HUES48 (cell line): ENCODE results near the gene BICDL1.

ENCODE experiments used
- H3K27ac ChIP-seq: one replicate; pipeline ENCODE4 v1.7.0; 2013; ENCODE audit warnings: low read depth, low read length, inconsistent platforms
- H3K27me3 ChIP-seq: 2 replicates; pipeline ENCODE4 v1.6.1; 2013; ENCODE audit warnings: mild to moderate bottlenecking, low read length; ENCODE audit not compliant: control insufficient read depth, insufficient read depth
- H3K36me3 ChIP-seq: 2 replicates; pipeline ENCODE4 v1.6.1; 2013; ENCODE audit warnings: low read length; ENCODE audit not compliant: control insufficient read depth, insufficient read depth
- H3K4me1 ChIP-seq: 2 replicates; pipeline ENCODE4 v1.6.1; 2013; ENCODE audit warnings: mild to moderate bottlenecking, low read length; ENCODE audit not compliant: control insufficient read depth, insufficient read depth
- H3K4me3 ChIP-seq: 2 replicates; pipeline ENCODE4 v1.5.1; 2013; ENCODE audit warnings: mild to moderate bottlenecking, low read depth, low read length
- H3K9ac ChIP-seq: 2 replicates; pipeline ENCODE4 v1.6.1; 2013; ENCODE audit warnings: mild to moderate bottlenecking, low read depth, low read length, moderate library complexity
- H3K9me3 ChIP-seq: 2 replicates; pipeline ENCODE4 v1.6.1; 2013; ENCODE audit warnings: low read length; ENCODE audit not compliant: control insufficient read depth, insufficient read depth

BICDL1 gene

DNA sequence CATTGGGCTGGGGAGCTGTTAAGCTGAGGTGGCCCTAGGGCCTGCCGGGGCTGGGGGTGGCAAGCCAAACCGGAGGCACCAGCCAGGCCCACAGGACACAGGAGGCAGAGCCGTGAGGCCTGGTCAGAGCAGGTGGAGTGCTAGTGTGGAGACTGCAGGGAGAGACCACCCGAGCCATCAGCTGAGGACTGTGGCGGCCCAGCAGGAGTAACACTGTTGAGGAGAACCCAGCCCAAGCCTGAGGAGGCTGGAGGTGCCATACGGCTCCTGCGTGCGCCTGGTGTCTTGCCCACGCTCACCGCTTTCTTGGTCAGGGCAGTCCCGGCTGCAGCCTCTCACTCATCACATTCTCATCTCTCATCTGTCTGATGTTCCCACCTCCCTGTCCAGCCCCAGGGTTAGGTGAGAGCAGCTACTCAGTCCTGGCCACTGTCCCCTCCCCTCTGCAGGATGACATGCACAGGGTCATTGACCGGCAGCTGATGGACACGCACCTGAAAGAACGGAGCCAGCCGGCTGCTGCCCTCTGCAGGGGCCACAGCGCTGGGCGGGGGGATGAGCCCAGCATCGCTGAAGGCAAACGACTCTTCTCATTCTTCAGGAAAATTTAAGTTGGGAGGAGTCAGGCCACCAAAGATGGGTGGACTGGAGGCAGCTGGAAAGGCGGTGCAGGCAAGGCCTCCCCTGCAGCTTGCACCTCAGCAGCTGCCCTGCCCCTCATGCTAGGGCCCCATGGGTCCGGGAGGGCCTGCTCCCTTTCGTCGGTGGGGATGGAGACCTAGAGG is 103.7 kb downstream of the BICDL1 start:
- Histone ChIP-seq H3K9ac (0 out of 2 replicates have a peak overlapping the region, but pooled peaks have one; percentile 8), H3K4me1 (peaks cover 27% of the 10 kb centered on the region), H3K27ac (peak overlapping the region; percentile 76), H3K27me3 (no peaks in the 10 kb centered on the region), H3K36me3 (peaks cover 23% of the 10 kb centered on the region), H3K9me3 (no peaks in the 10 kb centered on the region), H3K4me3 (no peak overlapping the region)

DNA sequence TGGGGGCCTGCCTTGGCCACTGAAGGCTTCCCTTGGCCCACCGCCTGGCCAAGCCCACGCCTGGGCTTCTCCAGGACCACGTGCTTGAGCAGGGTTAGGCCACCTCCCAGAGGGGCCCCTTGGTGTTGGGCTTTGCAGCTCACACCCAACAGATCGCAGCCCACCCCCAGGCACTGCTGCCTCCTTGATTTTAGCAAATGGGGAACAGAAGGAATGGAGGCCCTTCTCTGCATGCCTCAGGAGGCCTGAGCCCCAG is 104.2 kb downstream of the BICDL1 start:
- no peaks in the 10 kb centered on the region for H3K27me3 ChIP-seq
- peaks cover 27% of the 10 kb centered on the region for H3K36me3 ChIP-seq
- 0 out of 2 replicates have a peak overlapping the region, but pooled peaks have one; percentile 8 for H3K9ac ChIP-seq
- H3K9me3 ChIP-seq = no peaks in the 10 kb centered on the region
- peak overlapping the region; percentile 76 for H3K27ac ChIP-seq
- no peak overlapping the region for H3K4me3 ChIP-seq
- H3K4me1 ChIP-seq = peaks cover 27% of the 10 kb centered on the region

DNA sequence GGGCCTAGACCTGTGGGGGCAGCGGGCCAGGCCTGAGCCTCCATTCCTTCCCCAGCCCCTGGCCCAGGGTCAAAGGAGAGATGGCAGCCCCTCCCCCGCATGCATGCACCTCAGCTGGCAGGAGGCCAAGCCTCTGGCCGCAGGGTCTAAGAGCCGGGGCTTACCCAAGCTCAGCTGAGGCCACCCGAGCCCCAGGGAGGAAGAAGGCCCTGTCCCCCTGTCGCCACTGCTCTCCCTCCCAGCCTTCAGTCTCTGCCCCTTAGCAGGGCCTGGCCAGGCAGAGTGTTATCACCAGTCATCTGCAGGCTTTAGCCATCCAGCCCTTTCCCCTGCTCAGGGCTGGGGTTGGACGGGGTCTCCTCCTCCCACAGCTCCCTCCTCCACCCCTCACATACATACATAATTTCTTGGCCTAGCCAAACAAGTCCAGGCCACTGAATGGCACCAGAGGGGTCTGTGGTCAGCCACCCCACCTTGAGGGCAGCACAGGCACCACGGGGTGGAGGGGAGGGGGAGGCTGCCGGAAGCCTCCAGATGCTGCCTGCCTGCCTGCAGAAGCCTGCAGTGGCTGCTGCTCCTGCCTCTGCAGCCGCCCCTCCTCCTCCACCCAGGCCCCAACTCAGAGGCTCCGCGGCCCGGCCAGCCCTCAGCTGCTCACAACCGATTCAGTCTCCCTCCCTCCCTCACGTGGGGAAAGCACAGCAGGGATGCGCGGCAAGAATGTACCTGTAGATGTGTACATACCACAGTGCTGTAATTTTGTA is 104.7 kb downstream of the BICDL1 start:
- H3K4me1 ChIP-seq = peaks cover 27% of the 10 kb centered on the region
- no peak overlapping the region for H3K9ac ChIP-seq
- H3K27ac ChIP-seq = peak overlapping the region; percentile 76
- peaks cover 32% of the 10 kb centered on the region for H3K36me3 ChIP-seq
- H3K4me3 ChIP-seq = no peak overlapping the region
- H3K9me3 ChIP-seq = no peaks in the 10 kb centered on the region
- H3K27me3 ChIP-seq = no peaks in the 10 kb centered on the region

DNA sequence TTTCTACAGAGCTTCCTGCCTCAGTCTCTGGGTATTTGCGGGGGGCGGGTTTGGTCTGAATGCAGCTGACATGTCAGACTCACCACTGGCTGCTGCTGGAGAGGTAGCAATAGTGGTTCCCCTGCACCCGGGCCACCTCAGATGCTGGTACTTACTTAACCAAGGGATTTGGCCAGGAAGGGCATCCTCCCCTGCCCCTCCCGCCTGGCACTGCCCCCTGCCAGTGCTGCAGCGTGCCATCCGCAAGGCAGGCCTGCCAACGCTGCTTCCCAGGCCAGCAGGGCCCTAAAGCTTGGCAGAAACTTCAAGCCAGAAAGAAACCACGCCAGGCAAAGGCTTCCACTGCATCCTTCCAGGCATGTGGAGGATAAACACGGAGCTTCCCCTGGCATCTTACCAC is 105.4 kb downstream of the BICDL1 start:
- H3K9me3 ChIP-seq = no peaks in the 10 kb centered on the region
- no peak overlapping the region for H3K9ac ChIP-seq
- H3K4me1 ChIP-seq = peaks cover 27% of the 10 kb centered on the region
- no peaks in the 10 kb centered on the region for H3K27me3 ChIP-seq
- H3K27ac ChIP-seq = peak overlapping the region; percentile 70
- H3K4me3 ChIP-seq = no peak overlapping the region
- peaks cover 39% of the 10 kb centered on the region for H3K36me3 ChIP-seq

DNA sequence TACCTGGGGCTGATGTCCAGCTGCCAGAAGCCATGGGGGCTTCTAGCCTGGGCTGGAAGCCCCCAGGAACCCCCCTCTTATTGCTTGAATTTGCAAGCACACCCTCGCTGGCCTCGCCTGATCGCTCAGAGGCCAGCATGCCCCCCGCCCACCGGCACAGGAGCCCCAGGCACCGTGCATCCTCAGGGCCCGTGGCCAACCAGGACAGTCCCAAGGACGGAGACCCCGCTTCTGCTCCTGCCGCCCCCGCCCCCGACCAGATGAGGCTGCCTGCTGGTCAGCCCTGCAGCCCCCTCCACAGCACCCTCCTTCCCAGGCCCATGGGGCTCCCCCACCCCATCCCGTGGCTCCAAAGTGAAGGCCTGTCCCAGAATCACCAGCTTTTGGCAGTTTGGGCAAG is 106.3 kb downstream of the BICDL1 start:
- H3K27ac ChIP-seq = peak overlapping the region; percentile 32
- peaks cover 24% of the 10 kb centered on the region for H3K4me1 ChIP-seq
- H3K27me3 ChIP-seq = no peaks in the 10 kb centered on the region
- H3K4me3 ChIP-seq = no peak overlapping the region
- H3K36me3 ChIP-seq = peaks cover 38% of the 10 kb centered on the region
- H3K9me3 ChIP-seq = no peaks in the 10 kb centered on the region
- H3K9ac ChIP-seq = no peak overlapping the region

DNA sequence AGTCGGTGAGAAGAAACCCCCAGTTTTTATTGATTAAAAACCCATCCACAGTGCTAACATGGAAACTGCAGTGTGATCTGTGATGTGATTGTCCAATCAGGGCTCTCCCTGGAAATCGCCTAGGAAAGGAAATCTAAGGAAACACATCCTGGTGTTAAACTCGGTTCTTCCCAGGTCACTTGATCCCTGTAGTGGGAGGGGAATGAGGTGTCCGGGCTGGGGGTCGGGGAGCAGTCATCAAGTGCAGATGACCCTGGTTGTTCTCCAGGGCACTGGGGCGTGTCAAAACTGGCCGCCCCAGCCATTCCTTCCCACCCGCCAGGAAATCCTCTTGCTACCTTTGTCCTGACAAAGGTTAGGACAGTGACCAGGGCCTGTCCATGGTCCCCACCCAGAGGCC is 106.7 kb downstream of the BICDL1 start:
- Histone ChIP-seq H3K27ac (no peak overlapping the region), H3K4me3 (no peak overlapping the region), H3K27me3 (no peaks in the 10 kb centered on the region), H3K36me3 (peaks cover 38% of the 10 kb centered on the region), H3K9me3 (no peaks in the 10 kb centered on the region), H3K4me1 (peaks cover 24% of the 10 kb centered on the region), H3K9ac (no peak overlapping the region)

DNA sequence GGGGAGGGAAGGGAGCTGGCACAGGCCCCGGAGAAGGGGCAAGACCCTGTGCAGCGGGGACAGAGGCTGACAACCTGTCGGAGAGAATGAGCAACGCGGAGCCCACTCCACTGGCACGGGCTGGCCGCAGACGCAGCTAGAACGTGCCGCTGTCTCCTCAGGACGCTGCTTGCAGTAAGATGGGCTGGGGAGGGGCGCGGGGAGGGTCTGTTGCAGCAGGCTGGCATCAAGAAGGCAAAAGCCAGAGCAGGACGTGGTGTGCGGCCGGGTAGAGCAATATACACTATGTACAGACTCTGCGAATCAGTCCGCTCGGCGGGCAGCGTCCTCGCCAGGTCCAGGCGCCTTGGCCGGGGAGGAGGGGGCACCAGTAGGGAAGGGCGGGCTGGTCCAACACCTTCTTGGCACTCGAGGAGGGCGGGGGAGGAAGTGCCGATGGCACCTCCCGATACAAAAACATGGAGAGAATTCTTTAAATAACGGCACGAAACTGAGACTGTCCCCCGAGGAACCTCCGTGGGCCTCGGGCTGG is 107.7 kb downstream of the BICDL1 start:
- Histone ChIP-seq H3K4me1 (peaks cover 24% of the 10 kb centered on the region), H3K27me3 (no peaks in the 10 kb centered on the region), H3K4me3 (no peak overlapping the region), H3K9me3 (no peaks in the 10 kb centered on the region), H3K27ac (no peak overlapping the region), H3K36me3 (peaks cover 43% of the 10 kb centered on the region), H3K9ac (no peak overlapping the region)

DNA sequence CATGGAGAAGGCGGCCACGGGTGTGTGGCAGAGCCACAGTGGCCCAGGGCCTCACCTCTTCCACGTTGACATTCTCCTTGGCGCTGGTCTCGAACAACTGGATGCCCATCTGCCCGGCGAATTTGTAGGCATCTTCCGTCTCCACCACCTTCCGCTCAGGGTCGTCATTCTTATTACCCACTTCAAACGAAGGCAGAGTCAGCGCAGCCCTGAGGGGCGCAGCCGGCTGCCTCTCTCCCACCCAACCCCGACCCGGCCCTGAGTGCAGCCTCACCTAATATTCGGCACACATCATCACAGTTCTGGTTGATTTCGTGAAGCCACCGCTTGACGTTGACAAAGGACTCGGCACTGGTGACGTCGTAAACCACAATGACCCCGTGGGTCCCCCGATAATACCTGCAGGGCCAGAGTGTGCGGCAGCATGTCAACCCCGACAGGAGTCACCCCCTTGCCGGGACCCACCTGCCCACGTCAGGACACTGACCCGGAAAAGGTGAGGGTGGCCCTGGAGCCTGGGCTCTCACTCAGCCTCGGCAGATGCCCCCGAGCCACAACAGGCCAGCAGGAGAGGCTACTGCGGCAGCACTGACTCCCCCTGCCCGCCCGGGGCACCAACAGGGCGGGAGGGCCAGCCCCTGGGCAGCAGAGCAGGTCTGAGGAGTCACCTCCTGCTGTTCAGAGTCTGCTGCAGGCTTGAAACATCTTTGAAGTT is 109.9 kb downstream of the BICDL1 start:
- H3K4me3 ChIP-seq = no peak overlapping the region
- no peaks in the 10 kb centered on the region for H3K9me3 ChIP-seq
- H3K36me3 ChIP-seq = peaks cover 56% of the 10 kb centered on the region
- H3K27me3 ChIP-seq = no peaks in the 10 kb centered on the region
- H3K4me1 ChIP-seq = peaks cover 10% of the 10 kb centered on the region
- H3K27ac ChIP-seq = no peak overlapping the region
- no peak overlapping the region for H3K9ac ChIP-seq

DNA sequence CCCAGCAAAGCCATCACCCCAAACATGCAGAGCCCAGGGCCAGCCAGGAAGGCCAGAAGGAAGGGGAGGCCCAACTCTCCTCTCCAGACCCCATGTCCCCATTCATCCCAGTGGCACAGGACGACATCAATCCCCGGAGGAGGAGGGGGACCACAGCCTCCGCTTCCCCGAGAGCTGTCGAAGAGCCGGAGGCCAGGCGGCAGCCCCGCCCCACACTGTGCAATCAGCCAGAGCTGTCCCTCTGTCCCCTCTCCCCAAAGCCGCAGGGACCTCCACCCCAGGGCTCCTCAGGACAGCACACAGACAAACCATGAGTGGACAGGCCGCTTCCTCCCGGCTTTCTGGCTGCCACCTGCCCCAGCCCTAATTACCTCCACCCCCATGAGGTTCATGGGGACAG is 110.7 kb downstream of the BICDL1 start:
- peaks cover 3% of the 10 kb centered on the region for H3K4me1 ChIP-seq
- peaks cover 58% of the 10 kb centered on the region for H3K36me3 ChIP-seq
- H3K9ac ChIP-seq = no peak overlapping the region
- no peaks in the 10 kb centered on the region for H3K27me3 ChIP-seq
- no peak overlapping the region for H3K4me3 ChIP-seq
- H3K9me3 ChIP-seq = no peaks in the 10 kb centered on the region
- H3K27ac ChIP-seq = no peak overlapping the region

DNA sequence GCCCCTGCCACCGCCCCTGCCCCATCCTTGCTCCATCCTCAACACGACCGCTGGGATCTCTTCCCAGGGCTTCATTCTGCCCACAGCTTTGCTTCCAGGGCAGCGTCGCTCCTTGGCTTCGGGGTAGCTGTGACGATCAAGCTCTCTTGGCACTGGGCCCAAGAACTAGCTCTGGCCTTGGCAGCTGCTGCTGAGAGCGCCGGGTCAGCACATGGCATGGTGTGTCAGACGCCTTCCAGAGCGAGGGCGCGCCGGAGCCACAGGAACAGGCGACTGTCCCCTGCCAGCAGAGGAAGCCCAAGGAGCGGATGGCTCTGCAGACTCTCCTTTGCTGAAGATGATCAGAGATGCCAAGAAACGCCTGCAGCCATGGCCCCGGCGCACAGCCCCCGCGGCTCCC is 111.6 kb downstream of the BICDL1 start:
- Histone ChIP-seq H3K27ac (no peak overlapping the region), H3K27me3 (no peaks in the 10 kb centered on the region), H3K36me3 (peaks cover 57% of the 10 kb centered on the region), H3K9ac (no peak overlapping the region), H3K4me1 (peaks cover 6% of the 10 kb centered on the region; the same call in 1 of the 2 replicates), H3K9me3 (no peaks in the 10 kb centered on the region), H3K4me3 (no peak overlapping the region)
